ENCODE data around the gene AAK1.
A peak's percentile ranks its signal among the peaks of the same experiment; 100 is the strongest.
"Not testable (repeated sequence)": the region's sequence is repeated elsewhere in the genome, so short reads cannot be mapped to it uniquely, and the experiment has no call there.

AAK1 gene

GRCh38 chr2:69659349-69659748 lies 15.8 kb upstream of the AAK1 start:
- no peak for DNase-seq

DNA sequence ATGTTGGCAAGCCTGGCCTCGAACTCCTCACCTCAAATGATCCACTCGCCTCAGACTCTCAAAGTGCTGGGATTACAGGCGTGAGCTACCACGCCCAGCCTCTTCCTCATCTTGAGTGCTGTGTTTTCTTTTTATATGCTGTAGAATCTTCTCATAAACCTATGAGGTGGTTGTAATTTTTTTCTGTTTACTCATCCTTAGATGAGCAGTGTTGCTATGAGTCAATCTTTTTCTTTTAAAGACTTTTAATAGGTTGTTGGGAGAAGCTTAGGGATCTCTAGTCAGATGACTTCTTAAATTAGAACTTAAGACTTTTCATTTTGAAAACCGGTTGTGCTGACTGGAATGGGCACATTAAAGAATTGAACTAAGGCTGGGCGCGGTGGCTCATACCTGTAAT lies 8.7 kb upstream of the AAK1 start:
- DNase-seq, result no peak

DNA sequence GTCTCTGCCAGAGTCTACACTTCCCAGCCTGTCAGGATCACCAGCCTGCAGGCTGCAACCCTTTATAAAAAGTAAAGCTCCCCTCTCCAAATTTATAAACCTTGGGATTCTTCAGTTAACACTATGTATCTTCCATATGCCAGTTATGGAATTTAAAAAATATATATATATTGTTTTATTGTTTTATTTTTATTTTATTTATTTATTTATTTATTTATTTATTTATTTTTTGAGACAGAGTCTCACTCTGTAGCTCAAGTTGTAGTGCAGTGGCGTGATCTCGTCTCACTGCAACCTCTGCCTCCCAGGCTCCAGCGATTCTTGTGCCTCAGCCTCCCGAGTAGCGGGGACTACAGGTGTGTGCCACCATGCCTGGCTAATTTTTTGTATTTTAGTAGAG lies 3.7 kb upstream of the AAK1 start:
- not testable (repeated sequence) for DNase-seq

DNA sequence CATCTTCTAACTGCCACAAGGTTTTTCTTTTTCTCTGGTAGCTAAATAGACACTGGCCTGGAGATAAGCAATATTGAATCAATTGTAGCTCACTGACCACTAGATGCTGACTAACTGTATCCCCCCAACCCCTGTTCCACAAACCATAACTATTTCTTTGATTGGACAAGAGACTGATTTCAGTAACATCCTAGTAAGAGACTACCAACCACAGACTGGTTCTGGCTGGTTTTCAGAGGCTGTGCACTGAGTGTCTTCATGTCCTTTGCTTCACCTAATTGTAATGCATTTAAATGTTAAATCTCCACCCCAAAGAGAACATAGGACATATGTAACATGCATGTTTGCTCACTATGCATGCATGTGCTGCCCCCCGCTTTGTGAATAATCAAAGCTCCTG lies 3.2 kb upstream of the AAK1 start:
- DNase-seq, result no peak

DNA sequence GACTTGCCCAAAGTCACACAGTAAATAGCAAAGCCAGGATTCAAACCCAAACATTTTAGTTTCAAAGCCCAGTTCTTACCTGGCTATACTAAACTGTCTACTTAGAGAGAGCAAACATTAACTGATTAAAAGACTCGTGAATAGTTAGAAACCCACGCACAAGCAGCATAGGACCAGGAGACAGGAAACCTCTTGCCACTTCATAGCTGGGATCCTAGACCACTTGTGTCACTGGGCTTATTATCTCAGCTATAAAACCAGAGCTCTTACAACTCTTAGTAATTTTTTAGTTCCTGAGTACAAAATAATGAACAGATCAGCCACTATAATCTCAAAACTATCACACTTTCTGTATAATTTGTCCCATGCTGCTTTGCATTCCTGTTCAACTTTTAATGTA lies 2.4 kb upstream of the AAK1 start:
- no peak for DNase-seq

GRCh38 chr2:69645031-69645431 lies 1.5 kb upstream of the AAK1 start:
- no peak for DNase-seq

GRCh38 chr2:69644506-69644979 lies 1.0 kb upstream of the AAK1 start:
- no peak for DNase-seq

GRCh38 chr2:69642709-69643601 lies 584 bp downstream of the AAK1 start:
- peak in 1 of 2 experiments; percentile 30 for DNase-seq

GRCh38 chr2:69641887-69642708 lies 1.4 kb downstream of the AAK1 start:
- DNase-seq, result no peak

DNA sequence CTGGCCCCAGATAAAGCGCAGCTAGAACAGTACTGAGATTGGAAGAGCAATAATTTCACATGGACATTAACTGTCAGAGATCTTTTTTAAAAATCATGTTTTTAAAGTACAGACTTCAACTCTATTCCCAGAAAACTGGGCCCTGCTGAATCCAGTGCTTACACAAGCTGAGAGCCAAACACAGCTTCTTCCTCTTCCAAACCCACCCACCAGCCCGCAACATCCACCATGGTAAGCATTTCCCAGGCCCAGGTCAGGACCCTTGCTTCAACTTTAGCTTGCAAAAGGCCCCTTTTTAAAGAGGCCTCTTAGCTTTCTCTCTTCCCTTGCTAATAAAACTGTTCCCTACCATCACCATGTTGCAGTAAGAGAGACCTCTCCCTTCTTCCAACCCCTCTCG lies 2.1 kb downstream of the AAK1 start:
- no peak for DNase-seq

DNA sequence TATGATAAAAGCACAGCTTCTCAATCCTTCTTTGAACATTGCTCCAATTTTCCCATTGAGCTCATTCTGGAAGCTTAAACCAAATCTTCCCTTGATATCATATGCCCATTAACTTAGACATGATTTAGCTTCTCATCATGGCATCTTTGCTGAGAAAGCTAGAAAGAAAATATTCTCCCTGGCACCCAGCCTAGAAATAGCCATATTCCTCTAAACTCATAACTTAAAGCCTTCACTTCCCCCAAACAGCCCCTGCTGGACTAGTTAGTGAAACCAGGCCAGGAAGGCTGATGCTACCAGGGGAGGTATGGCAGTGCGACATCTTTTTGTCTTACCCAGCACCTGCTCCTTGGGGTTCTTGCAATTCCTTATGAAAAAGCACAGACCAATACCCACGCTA lies 4.3 kb downstream of the AAK1 start:
- DNase-seq, result no peak

DNA sequence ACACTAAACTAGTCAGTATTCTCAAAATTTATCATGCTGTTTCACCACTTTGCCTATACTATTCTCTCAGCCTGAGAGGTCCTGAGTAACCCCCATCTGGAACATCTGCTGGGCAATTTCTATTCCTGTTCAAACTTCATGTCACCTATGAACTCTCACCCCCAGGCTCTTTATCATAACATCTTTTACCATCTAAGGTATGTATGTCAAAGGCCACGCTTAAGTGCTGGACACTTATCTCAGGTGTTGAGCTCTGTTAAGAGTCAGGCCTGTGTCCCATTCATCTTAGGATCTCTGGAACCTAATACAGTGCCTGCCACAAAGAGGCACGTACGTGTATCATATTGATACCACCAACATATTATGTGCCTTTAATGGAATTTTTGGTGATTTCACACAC lies 4.9 kb downstream of the AAK1 start:
- no peak for DNase-seq

- no peak for DNase-seq
These were observed 5.6 kb downstream of the AAK1 start for GRCh38 chr2:69637923-69638322.

- DNase-seq, result no peak
These were observed 7.1 kb downstream of the AAK1 start for GRCh38 chr2:69636395-69636794.

DNA sequence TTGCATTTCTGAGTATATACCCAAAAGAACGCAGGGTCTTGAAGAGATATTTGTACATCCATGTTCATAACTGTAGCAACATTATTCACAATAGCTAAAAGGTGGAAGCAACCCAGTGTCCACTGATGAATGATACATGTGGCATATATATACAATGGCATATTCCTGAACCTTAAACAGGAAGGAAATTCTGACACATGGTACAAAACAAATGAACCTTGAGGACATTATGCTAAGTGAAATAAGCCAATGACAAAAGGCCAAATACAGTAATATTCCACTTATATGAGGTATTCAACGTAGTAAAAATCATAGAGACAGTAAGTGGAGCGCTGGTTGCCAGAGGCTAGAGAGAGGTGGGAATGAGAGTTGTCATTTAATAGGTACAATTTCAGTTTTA lies 8.1 kb downstream of the AAK1 start:
- DNase-seq, result no peak

GRCh38 chr2:69634196-69634821 lies 9.2 kb downstream of the AAK1 start:
- no peak for DNase-seq

GRCh38 chr2:69631402-69631801 lies 12.1 kb downstream of the AAK1 start:
- DNase-seq, result no peak

- no peak for DNase-seq
These were observed 13.5 kb downstream of the AAK1 start for GRCh38 chr2:69629921-69630608.

DNA sequence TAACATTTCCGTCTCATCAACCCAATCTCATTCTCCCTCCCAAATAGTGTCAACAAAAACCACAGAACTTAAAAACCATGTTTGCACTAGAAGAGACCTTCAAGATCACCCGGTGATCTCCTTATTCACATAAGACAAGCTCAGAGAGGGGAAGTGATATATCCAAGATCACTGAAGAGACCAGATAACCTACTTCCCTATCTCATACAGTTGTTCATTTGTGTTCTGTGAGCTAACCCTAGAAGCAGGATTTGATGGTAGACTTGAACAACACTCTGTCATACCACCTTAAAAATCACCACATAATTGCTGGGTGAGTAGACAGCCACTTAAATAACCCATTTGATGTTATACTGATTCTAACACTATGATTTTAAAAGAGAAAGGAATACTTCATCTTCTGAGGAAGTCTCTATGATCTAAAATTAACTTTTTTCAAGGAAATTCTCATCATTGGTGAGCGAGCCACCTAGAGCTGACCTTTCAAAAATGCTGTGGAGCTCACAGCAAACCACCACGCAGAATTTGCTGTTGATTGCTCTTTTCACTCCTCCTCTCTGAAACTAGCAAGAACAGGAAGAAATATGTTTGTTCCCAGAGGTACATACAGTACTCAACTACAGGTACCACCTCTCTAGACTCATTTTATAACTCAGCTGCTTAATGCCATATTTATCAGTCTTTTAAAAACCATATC lies 15.1 kb downstream of the AAK1 start:
- DNase-seq, result no peak

GRCh38 chr2:69625078-69625795 lies 18.3 kb downstream of the AAK1 start:
- DNase-seq, result no peak

GRCh38 chr2:69624611-69625010 lies 18.9 kb downstream of the AAK1 start:
- DNase-seq, result no peak

DNA sequence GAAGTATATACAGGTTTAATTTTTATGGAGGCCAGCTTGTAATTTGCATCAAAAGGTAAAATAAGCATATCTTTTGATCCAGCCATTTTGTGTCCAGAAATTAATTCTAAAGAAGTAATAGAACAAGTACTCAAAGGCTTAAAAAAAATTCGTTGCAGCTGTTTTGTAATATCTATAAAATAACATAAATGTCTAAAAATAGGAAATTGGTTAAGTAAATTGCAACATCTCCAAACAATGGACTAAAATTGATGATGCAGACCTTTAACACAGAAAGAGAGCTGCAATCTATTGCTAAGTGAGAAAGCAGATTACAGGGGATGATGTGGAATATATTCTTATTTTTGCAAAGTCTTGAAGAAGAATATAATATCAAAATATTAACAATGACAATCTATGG lies 19.4 kb downstream of the AAK1 start:
- DNase-seq, result no peak

Data from NCI-H2081 (cell line).